ENCODE results near the gene MAPKAP1.

MAPKAP1 gene

DNA sequence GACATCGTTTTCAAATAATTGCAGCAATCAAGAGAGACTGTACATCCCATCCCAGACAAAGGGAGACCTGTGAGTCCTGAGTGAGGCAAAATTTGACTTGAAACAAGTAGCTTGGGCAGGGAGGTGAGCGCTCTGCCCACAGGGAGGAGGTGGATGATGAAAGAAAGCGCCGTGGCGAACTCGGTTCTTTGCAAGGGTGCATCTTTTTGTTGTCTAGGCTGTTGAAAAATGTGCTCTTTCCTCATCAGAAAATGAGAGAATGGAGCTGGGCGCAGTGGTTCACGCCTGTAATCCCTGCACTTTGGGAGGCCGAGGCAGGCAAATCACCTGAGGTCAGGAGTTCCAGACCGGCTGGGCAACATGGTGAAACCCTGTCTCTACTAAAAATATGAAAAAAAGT is 294.8 kb downstream of the MAPKAP1 start:
- no peak for ATAC-seq

DNA sequence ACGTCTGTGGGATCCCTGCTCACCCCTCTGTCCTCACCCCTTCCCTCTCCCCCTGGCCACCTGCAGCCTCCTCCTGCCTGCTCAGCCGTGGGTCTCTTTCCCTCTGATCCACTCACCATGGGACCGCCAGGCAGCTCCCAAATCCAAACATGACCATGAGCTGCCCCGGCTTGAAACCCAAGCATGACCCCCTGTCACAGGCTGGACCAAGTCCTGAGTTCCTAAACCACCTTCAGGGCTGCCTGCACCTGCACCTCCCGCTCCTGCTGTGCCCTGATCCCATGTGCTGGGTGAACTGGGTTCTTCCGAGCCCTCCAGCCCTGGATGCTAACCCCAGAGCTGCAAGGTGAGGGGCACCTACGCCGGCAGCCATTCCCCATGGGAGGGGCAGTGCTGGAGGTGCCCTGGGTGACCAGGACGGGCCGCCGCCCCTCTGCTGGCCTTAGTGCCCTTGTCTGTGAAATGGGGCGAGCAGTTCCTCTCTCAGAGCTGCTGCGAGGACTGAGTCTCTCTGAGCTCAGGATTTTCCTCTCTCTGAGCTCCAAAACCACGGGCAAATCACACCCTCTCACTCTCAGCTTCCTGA is 295.7 kb downstream of the MAPKAP1 start:
- no peak for ATAC-seq
- no peak for TF ChIP-seq SNAI2 (CRISPR knock-in tag; IDR thresholded peaks at IDR 0.05)
- TF ChIP-seq ESRRG (CRISPR knock-in tag; IDR thresholded peaks at IDR 0.05) = no peak
- no peak for TF ChIP-seq ZNF565 (CRISPR knock-in tag; conservative IDR thresholded peaks at IDR 0.05; ENCODE audit: low read depth)
- no peak for TF ChIP-seq TOX (CRISPR knock-in tag; IDR thresholded peaks at IDR 0.05; ENCODE audit: borderline replicate concordance)
- TF ChIP-seq ZC3H10 (CRISPR knock-in tag; IDR thresholded peaks at IDR 0.05) = no peak
- no peak for TF ChIP-seq ARNTL (CRISPR knock-in tag; IDR thresholded peaks at IDR 0.05; ENCODE audit: borderline replicate concordance, low read depth)
- TF ChIP-seq TCF4 (CRISPR knock-in tag; IDR thresholded peaks at IDR 0.05; ENCODE audit: borderline replicate concordance) = no peak
- TF ChIP-seq GLIS3 (CRISPR knock-in tag; IDR thresholded peaks at IDR 0.05) = no peak
- TF ChIP-seq ZFP30 (CRISPR knock-in tag; IDR thresholded peaks at IDR 0.05) = no peak
- TF ChIP-seq OSR1 (CRISPR knock-in tag; IDR thresholded peaks at IDR 0.05) = no peak
- TF ChIP-seq BACH2 (CRISPR knock-in tag; IDR thresholded peaks at IDR 0.05; ENCODE audit: borderline replicate concordance) = no peak
- TF ChIP-seq, protein P1, sequence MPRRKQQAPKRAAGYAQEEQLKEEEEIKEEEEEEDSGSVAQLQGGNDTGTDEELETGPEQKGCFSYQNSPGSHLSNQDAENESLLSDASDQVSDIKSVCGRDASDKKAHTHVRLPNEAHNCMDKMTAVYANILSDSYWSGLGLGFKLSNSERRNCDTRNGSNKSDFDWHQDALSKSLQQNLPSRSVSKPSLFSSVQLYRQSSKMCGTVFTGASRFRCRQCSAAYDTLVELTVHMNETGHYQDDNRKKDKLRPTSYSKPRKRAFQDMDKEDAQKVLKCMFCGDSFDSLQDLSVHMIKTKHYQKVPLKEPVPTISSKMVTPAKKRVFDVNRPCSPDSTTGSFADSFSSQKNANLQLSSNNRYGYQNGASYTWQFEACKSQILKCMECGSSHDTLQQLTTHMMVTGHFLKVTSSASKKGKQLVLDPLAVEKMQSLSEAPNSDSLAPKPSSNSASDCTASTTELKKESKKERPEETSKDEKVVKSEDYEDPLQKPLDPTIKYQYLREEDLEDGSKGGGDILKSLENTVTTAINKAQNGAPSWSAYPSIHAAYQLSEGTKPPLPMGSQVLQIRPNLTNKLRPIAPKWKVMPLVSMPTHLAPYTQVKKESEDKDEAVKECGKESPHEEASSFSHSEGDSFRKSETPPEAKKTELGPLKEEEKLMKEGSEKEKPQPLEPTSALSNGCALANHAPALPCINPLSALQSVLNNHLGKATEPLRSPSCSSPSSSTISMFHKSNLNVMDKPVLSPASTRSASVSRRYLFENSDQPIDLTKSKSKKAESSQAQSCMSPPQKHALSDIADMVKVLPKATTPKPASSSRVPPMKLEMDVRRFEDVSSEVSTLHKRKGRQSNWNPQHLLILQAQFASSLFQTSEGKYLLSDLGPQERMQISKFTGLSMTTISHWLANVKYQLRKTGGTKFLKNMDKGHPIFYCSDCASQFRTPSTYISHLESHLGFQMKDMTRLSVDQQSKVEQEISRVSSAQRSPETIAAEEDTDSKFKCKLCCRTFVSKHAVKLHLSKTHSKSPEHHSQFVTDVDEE (CRISPR knock-in tag; IDR thresholded peaks at IDR 0.05) = no peak
- no peak for TF ChIP-seq ZFP3 (CRISPR knock-in tag; IDR thresholded peaks at IDR 0.05)
- TF ChIP-seq ISL1 (CRISPR knock-in tag; IDR thresholded peaks at IDR 0.05) = no peak
- no peak for TF ChIP-seq PPARA (CRISPR knock-in tag; IDR thresholded peaks at IDR 0.05; ENCODE audit: borderline replicate concordance)
- TF ChIP-seq RARB (CRISPR knock-in tag; IDR thresholded peaks at IDR 0.05) = no peak
- TF ChIP-seq, protein P2, sequence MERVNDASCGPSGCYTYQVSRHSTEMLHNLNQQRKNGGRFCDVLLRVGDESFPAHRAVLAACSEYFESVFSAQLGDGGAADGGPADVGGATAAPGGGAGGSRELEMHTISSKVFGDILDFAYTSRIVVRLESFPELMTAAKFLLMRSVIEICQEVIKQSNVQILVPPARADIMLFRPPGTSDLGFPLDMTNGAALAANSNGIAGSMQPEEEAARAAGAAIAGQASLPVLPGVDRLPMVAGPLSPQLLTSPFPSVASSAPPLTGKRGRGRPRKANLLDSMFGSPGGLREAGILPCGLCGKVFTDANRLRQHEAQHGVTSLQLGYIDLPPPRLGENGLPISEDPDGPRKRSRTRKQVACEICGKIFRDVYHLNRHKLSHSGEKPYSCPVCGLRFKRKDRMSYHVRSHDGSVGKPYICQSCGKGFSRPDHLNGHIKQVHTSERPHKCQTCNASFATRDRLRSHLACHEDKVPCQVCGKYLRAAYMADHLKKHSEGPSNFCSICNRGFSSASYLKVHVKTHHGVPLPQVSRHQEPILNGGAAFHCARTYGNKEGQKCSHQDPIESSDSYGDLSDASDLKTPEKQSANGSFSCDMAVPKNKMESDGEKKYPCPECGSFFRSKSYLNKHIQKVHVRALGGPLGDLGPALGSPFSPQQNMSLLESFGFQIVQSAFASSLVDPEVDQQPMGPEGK (CRISPR knock-in tag; IDR thresholded peaks at IDR 0.05; ENCODE audit: borderline replicate concordance) = no peak
- no peak for TF ChIP-seq ZNF70 (CRISPR knock-in tag; IDR thresholded peaks at IDR 0.05)
- TF ChIP-seq ZNF8 (CRISPR knock-in tag; IDR thresholded peaks at IDR 0.05) = no peak
- TF ChIP-seq, protein P3, sequence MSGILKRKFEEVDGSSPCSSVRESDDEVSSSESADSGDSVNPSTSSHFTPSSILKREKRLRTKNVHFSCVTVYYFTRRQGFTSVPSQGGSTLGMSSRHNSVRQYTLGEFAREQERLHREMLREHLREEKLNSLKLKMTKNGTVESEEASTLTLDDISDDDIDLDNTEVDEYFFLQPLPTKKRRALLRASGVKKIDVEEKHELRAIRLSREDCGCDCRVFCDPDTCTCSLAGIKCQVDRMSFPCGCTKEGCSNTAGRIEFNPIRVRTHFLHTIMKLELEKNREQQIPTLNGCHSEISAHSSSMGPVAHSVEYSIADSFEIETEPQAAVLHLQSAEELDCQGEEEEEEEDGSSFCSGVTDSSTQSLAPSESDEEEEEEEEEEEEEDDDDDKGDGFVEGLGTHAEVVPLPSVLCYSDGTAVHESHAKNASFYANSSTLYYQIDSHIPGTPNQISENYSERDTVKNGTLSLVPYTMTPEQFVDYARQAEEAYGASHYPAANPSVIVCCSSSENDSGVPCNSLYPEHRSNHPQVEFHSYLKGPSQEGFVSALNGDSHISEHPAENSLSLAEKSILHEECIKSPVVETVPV (CRISPR knock-in tag; IDR thresholded peaks at IDR 0.05) = no peak

More for the DNA sequence above, 294.8 kb downstream of the MAPKAP1 start:
- TF ChIP-seq OSR1 (CRISPR knock-in tag; IDR thresholded peaks at IDR 0.05) (no peak), CSDC2 (CRISPR knock-in tag; IDR thresholded peaks at IDR 0.05) (no peak), ZNF565 (CRISPR knock-in tag; conservative IDR thresholded peaks at IDR 0.05; ENCODE audit: low read depth) (no peak)
- TF ChIP-seq, protein P2 (CRISPR knock-in tag; IDR thresholded peaks at IDR 0.05; ENCODE audit: borderline replicate concordance) = no peak
- TF ChIP-seq, protein P1 (CRISPR knock-in tag; IDR thresholded peaks at IDR 0.05) = no peak
